SK-N-SH (cell line): ENCODE results near the gene FBXW11. TPM values are rescaled to one million over a fixed set of nuclear protein-coding genes. Genes with fewer than 3 reads are reported as not detected.

Experiments used
- CTCF ChIA-PET: fragments of 300-600, 350-600 bp; formaldehyde crosslinking; extraction: SDS; loops from one replicate; lab custom pipeline; 2021; lab: Yijun Ruan, JAX
- POLR2A ChIA-PET: fragments of 350-600 bp; sonication (Branson Sonifier 250); formaldehyde crosslinking; extraction: SDS; loops from one replicate; lab custom pipeline; 2020; ENCODE audit warnings: antibody characterized with exemption, inconsistent platforms; lab: Yijun Ruan, JAX
- DNase-seq: peaks from one replicate; pipeline ENCODE4 v3.0.0; 2012
- H2AFZ ChIP-seq: fragments of 200-600 bp; sonication (generic); 2 replicates; pipeline ENCODE4 v1.8.1; 2016; ENCODE audit warnings: antibody characterized with exemption, mild to moderate bottlenecking, low read depth
- H3F3A ChIP-seq: fragments of 200-600 bp; sonication (generic); replicated peaks from 2 replicates; pipeline ENCODE3; 2016; ENCODE audit warnings: antibody characterized with exemption, mild to moderate bottlenecking; ENCODE audit not compliant: insufficient read depth
- H3K27ac ChIP-seq, 2 experiments: fragments of 200-500 bp in 1 of 2; fragments of 200-600 bp in 1 of 2; sonication (Bioruptor generic) in 1 of 2; sonication (generic), shearing (Covaris generic) in 1 of 2; 2 replicates each; pipeline versions ENCODE4 v1.5.1 to v1.6.1; 2014 to 2016; ENCODE audit warnings: low read depth in 2 of 2, inconsistent platforms in 1 of 2, low read length in 1 of 2, mild to moderate bottlenecking in 1 of 2, mixed read lengths in 1 of 2
- H3K27me3 ChIP-seq: fragments of 200-600 bp; sonication (generic), shearing (Covaris generic); 2 replicates; pipeline ENCODE4 v1.6.1; 2016; ENCODE audit warnings: mixed run types; ENCODE audit not compliant: insufficient read depth
- H3K36me3 ChIP-seq, 2 experiments: fragments of 200-500 bp in 1 of 2; fragments of 200-600 bp in 1 of 2; sonication (Bioruptor generic) in 1 of 2; sonication (generic) in 1 of 2; replicated peaks in 1 of 2; 2 replicates each; pipeline versions ENCODE3 to v1.5.1; 2014 to 2016; ENCODE audit warnings: low read length in 1 of 2, mild to moderate bottlenecking in 1 of 2; ENCODE audit not compliant: insufficient read depth in 2 of 2, control insufficient read depth in 1 of 2
- H3K4me1 ChIP-seq, 2 experiments: fragments of 200-500 bp in 1 of 2; fragments of 200-600 bp in 1 of 2; sonication (Bioruptor generic) in 1 of 2; sonication (generic), shearing (Covaris generic) in 1 of 2; 2 replicates each; pipeline versions ENCODE4 v1.5.1 to v1.6.1; 2014 to 2016; ENCODE audit warnings: low read depth in 1 of 2, low read length in 1 of 2, mixed run types in 1 of 2; ENCODE audit not compliant: insufficient read depth in 2 of 2, control insufficient read depth in 1 of 2
- H3K4me2 ChIP-seq: fragments of 200-600 bp; sonication (generic), shearing (Covaris generic); 2 replicates; pipeline ENCODE4 v1.6.1; 2017; ENCODE audit warnings: mixed run types
- H3K4me3 ChIP-seq, 2 experiments: fragments of 200-500 bp in 1 of 2; fragments of 200-600 bp in 1 of 2; sonication (Bioruptor generic) in 1 of 2; sonication (generic), shearing (Covaris generic) in 1 of 2; 2 replicates each; pipeline versions ENCODE4 v1.5.1 to v1.8.1; 2014 to 2016; ENCODE audit warnings: low read depth in 2 of 2, inconsistent platforms in 1 of 2, low read length in 1 of 2, mild to moderate bottlenecking in 1 of 2, mixed read lengths in 1 of 2, moderate library complexity in 1 of 2
- H3K79me2 ChIP-seq: fragments of 200-600 bp; sonication (generic); 2 replicates; pipeline ENCODE4 v1.8.1; 2017; ENCODE audit warnings: mild to moderate bottlenecking; ENCODE audit not compliant: insufficient read depth
- H3K9ac ChIP-seq: fragments of 200-600 bp; sonication (generic); 2 replicates; pipeline ENCODE4 v1.6.1; 2017; ENCODE audit warnings: mixed run types
- H3K9me2 ChIP-seq: fragments of 200-600 bp; sonication (generic); 2 replicates; pipeline ENCODE4 v1.6.1; 2017; ENCODE audit warnings: mixed run types
- H3K9me3 ChIP-seq: fragments of 200-600 bp; sonication (generic); 2 replicates; pipeline ENCODE4 v1.6.1; 2017; ENCODE audit warnings: mixed run types, mild to moderate bottlenecking, moderate library complexity
- H4K20me1 ChIP-seq: fragments of 200-600 bp; sonication (generic); 2 replicates; pipeline ENCODE4 v1.6.1; 2017; ENCODE audit warnings: mild to moderate bottlenecking, mixed run types; ENCODE audit not compliant: insufficient read depth
- CHD2 ChIP-seq: fragments of 150-350 bp; IDR thresholded peaks from 2 replicates; pipeline ENCODE4 v1.6.1; 2018; ENCODE audit warnings: low read length; ENCODE audit not compliant: partially characterized antibody
- ELF1 ChIP-seq: IDR thresholded peaks from 2 replicates; pipeline ENCODE4 v1.4.0; 2012
- EP300 ChIP-seq, 2 experiments: IDR thresholded peaks; 2 replicates each; pipeline versions ENCODE4 v1.4.0 to v1.6.1; 2012; ENCODE audit warnings: borderline replicate concordance in 1 of 2, low read depth in 1 of 2, low read length in 1 of 2
- FOSL2 ChIP-seq: IDR thresholded peaks from 2 replicates; pipeline ENCODE4 v1.4.0; 2012; ENCODE audit warnings: low read depth, mild to moderate bottlenecking, moderate library complexity, borderline replicate concordance
- IRF3 ChIP-seq: fragments of 150-350 bp; IDR thresholded peaks from 2 replicates; pipeline ENCODE4 v1.6.1; 2016; ENCODE audit warnings: mild to moderate bottlenecking, low read depth, low read length
- JUND ChIP-seq: IDR thresholded peaks from 2 replicates; pipeline ENCODE4 v1.4.0; 2012
- MEF2A ChIP-seq: IDR thresholded peaks from 2 replicates; pipeline ENCODE4 v1.4.0; 2012; ENCODE audit warnings: low read depth, borderline replicate concordance
- MXI1 ChIP-seq: IDR thresholded peaks from 2 replicates; pipeline ENCODE4 v1.6.1; 2012; ENCODE audit warnings: mild to moderate bottlenecking, low read depth, low read length, improper control_type of control experiment
- NFIC ChIP-seq: IDR thresholded peaks from 2 replicates; pipeline ENCODE4 v1.4.0; 2012; ENCODE audit warnings: borderline replicate concordance
- NRF1 ChIP-seq: IDR thresholded peaks from 2 replicates; pipeline ENCODE4 v1.6.1; 2012; ENCODE audit warnings: low read depth, mild to moderate bottlenecking, low read length
- RAD21 ChIP-seq: IDR thresholded peaks from 2 replicates; pipeline ENCODE4 v1.6.1; 2012; ENCODE audit warnings: mild to moderate bottlenecking, low read length
- RFX5 ChIP-seq: IDR thresholded peaks from 2 replicates; pipeline ENCODE4 v1.6.1; 2012; ENCODE audit warnings: mild to moderate bottlenecking, improper control_type of control experiment, low read length
- RXRA ChIP-seq: IDR thresholded peaks from 2 replicates; pipeline ENCODE4 v1.4.0; 2012; ENCODE audit warnings: low read depth, mild to moderate bottlenecking, borderline replicate concordance
- SIN3A ChIP-seq: IDR thresholded peaks from 2 replicates; pipeline ENCODE4 v1.6.1; 2012; ENCODE audit warnings: low read depth, mild to moderate bottlenecking, low read length, moderate library complexity, borderline replicate concordance
- SMC3 ChIP-seq: IDR thresholded peaks from 2 replicates; pipeline ENCODE4 v1.6.1; 2012; ENCODE audit warnings: low read depth, low read length, improper control_type of control experiment
- TEAD4 ChIP-seq: IDR thresholded peaks from 2 replicates; pipeline ENCODE4 v1.4.0; 2012; ENCODE audit warnings: mild to moderate bottlenecking, borderline replicate concordance; ENCODE audit not compliant: insufficient read depth
- YY1 ChIP-seq: IDR thresholded peaks from 2 replicates; pipeline ENCODE4 v1.4.0; 2012; ENCODE audit warnings: low read depth, mild to moderate bottlenecking
- ZBTB33 ChIP-seq: IDR thresholded peaks from 2 replicates; pipeline ENCODE4 v1.4.0; 2012; ENCODE audit warnings: low read depth, borderline replicate concordance
- WGBS: methylation state at CpG from one replicate; pipeline ENCODE4 v1.1.6; 2017; ENCODE audit warnings: low lambda C conversion rate; 5-methylcytosine and 5-hydroxymethylcytosine counted together
- polyA plus RNA-seq, 3 experiments: library from polyadenylated mRNA; depleted of rRNA; stranded (reverse); fragments of >200 nt; gene quantifications; 2 replicates each; pipeline ENCODE4 v1.2.3, GENCODE V29; 2012
- TF ChIP-seq, protein P1 (sequence below): IDR thresholded peaks from 2 replicates; pipeline ENCODE4 v1.4.0; 2012; ENCODE audit warnings: low read depth
- TF ChIP-seq, protein P2 (sequence below): IDR thresholded peaks from 2 replicates; pipeline ENCODE4 v1.4.0; 2012; ENCODE audit warnings: low read depth, borderline replicate concordance

The FBXW11 gene
- polyA plus RNA-seq, 1 of the 3 experiments (the other 2 are of a cell fraction): 37.5 TPM

DNA sequence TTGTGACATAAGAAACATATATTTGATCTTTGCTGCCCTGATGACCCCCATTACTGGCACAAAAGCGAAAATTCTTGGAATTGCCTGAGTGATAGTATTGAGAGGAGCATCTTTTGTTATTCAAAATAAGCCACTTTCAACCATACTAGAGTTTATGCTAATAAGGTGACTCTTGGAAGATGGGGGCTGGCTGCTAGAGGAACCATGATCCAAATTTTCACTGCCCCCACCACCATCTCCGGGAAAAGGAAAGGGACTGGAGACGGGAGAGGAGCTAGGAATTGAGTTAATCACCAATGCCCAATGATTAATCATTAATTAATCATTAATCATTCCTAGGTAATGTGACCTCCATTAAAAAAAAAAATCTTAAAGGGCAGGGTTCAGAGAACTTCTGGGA, 25.6 kb downstream of the FBXW11 start:
- POLR2A ChIA-PET: no interaction called here
- no peaks in the 10 kb centered on the region for H3K9me2 ChIP-seq
- TF ChIP-seq, protein P1, sequence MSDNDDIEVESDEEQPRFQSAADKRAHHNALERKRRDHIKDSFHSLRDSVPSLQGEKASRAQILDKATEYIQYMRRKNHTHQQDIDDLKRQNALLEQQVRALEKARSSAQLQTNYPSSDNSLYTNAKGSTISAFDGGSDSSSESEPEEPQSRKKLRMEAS: no peak
- TF ChIP-seq NRF1 (no peak), RFX5 (no peak), MEF2A (no peak), FOSL2 (no peak), CHD2 (no peak), IRF3 (no peak), EP300 (IDR thresholded peaks at IDR 0.05; ENCODE audit: borderline replicate concordance in 1 of 2, low read depth in 1 of 2, low read length in 1 of 2) (no peak), YY1 (no peak), SMC3 (no peak), MXI1 (no peak), RXRA (no peak), TEAD4 (no peak), ZBTB33 (no peak)
- TF ChIP-seq, protein P2, sequence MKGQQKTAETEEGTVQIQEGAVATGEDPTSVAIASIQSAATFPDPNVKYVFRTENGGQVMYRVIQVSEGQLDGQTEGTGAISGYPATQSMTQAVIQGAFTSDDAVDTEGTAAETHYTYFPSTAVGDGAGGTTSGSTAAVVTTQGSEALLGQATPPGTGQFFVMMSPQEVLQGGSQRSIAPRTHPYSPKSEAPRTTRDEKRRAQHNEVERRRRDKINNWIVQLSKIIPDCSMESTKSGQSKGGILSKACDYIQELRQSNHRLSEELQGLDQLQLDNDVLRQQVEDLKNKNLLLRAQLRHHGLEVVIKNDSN: no peak
- TF ChIP-seq, all 33 proteins: peak for 0
- Histone ChIP-seq H3K27me3 (no peaks in the 10 kb centered on the region), H2AFZ (no peak overlapping the region), H3K4me3 (no peak overlapping the region), H3K79me2 (peaks cover 96% of the 10 kb centered on the region), H3K36me3 (peaks cover 0 to 13% of the 10 kb centered on the region in 2 experiments), H3K27ac (no peak overlapping the region), H3K4me2 (no peak overlapping the region), H3K9me3 (peaks cover 32% of the 10 kb centered on the region), H3F3A (peaks cover 16% of the 10 kb centered on the region), H3K9ac (no peak overlapping the region), H4K20me1 (peaks cover 66% of the 10 kb centered on the region), H3K4me1 (peaks cover 2 to 16% of the 10 kb centered on the region in 2 experiments; a peak in 2 of 4 replicates)
- WGBS: 92% methylated on average over 3 of the region's 3 CpGs
- DNase-seq: no peak
- CTCF ChIA-PET: interaction anchor here (0.7 kb wide), 1 partner anchor 1764 kb away, joined by 3 read pairs; no protein-coding TSS in a partner anchor

- no peak overlapping the region for H2AFZ ChIP-seq
- no peak for DNase-seq
- H3K4me2 ChIP-seq: no peak overlapping the region
- H3K27ac ChIP-seq: no peak overlapping the region
- ChIA-PET POLR2A (no interaction called here), CTCF (no interaction called here)
- H3K9me3 ChIP-seq: peaks cover 32% of the 10 kb centered on the region
- H4K20me1 ChIP-seq: peaks cover 67% of the 10 kb centered on the region
- 91% methylated on average over 8 of the region's 8 CpGs for WGBS
- no peak overlapping the region for H3K9ac ChIP-seq
- H3K36me3 ChIP-seq: peaks cover 0 to 13% of the 10 kb centered on the region in 2 experiments
- H3K4me3 ChIP-seq: no peak overlapping the region
- H3K9me2 ChIP-seq: no peaks in the 10 kb centered on the region
- TF ChIP-seq ELF1: no peak
- TF ChIP-seq MEF2A: no peak
- TF ChIP-seq, protein P1: no peak
- no peak for TF ChIP-seq SMC3
- no peak for TF ChIP-seq NFIC
- TF ChIP-seq RAD21: no peak
- TF ChIP-seq JUND: no peak
- TF ChIP-seq SIN3A: no peak
- TF ChIP-seq, protein P2: no peak
- peaks cover 3 to 17% of the 10 kb centered on the region in 2 experiments; a peak in 2 of 4 replicates for H3K4me1 ChIP-seq
- H3K27me3 ChIP-seq: no peaks in the 10 kb centered on the region
- H3F3A ChIP-seq: peaks cover 4% of the 10 kb centered on the region
- H3K79me2 ChIP-seq: peaks cover 100% of the 10 kb centered on the region
Measured at GRCh38 chr5:171979606-171980005, 26.8 kb downstream of the FBXW11 start.
